ENCODE data around the gene NHS.

DNA sequence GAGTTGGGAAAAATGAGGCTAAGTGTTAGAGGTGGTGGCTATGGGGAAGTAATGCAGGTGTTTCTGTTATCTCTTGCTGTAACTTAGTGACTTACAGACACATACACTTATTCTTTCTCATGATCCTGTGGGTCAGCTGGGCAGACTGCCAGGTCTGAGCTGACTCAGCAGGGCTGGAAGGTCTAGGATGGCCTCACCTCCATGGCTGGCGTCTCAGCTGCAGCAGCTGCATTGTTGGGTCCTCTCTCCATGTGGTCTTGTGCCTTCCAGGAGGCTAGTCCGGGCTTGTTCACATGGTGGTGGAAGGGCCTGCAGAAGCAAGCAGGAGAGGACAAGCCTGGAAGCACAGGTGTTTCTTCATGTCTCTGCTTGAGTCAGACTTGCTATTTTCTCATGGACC is 172.7 kb downstream of the NHS start:
- TF ChIP-seq, protein P1, sequence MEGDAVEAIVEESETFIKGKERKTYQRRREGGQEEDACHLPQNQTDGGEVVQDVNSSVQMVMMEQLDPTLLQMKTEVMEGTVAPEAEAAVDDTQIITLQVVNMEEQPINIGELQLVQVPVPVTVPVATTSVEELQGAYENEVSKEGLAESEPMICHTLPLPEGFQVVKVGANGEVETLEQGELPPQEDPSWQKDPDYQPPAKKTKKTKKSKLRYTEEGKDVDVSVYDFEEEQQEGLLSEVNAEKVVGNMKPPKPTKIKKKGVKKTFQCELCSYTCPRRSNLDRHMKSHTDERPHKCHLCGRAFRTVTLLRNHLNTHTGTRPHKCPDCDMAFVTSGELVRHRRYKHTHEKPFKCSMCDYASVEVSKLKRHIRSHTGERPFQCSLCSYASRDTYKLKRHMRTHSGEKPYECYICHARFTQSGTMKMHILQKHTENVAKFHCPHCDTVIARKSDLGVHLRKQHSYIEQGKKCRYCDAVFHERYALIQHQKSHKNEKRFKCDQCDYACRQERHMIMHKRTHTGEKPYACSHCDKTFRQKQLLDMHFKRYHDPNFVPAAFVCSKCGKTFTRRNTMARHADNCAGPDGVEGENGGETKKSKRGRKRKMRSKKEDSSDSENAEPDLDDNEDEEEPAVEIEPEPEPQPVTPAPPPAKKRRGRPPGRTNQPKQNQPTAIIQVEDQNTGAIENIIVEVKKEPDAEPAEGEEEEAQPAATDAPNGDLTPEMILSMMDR (IDR thresholded peaks at IDR 0.05) = no peak
- TF ChIP-seq EP300 (IDR thresholded peaks at IDR 0.05) (no peak), POLR2A (IDR thresholded peaks at IDR 0.05) (no peak)
